Stimulated activated CD8-positive, alpha-beta memory T cell treated with anti-CD3 and anti-CD28 coated beads, Interleukin-12 subunit alpha, Interleukin-12 subunit beta, amount 100 ng/mL, for 24 hours (primary cell): Measurements from ENCODE around the gene ARHGEF16.
A peak's percentile ranks its signal among the peaks of the same experiment; 100 is the strongest.

ENCODE experiments used
- DNase-seq: peaks from one replicate; pipeline ENCODE4 v3.0.0-alpha.2; 2020; ENCODE audit errors: extremely low read depth

The ARHGEF16 gene

DNA sequence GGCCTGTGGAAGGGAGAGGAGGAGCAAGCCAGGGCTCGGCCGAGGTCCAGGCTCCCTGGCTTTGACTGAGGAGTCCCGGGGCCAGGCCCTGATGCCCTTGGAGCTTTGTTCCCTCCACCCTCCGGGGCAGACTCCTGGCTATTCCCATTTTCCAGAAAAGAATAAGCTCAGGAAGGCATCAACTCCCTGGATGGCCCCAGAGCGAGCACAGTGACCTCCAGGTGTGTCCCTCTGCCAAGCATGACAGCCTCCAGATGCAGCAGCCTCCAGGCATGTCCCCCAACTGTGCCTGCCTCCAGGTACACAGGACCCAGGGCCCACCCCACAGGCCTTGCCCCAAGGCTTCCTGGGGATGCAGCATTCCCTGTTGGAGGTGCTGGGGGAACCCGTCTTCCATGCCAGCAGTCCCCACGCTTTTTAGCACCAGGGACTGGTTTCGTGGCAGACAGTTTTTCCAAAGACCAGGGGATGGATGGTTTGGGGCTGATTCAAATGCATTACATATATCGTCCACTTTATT is 15.7 kb upstream of the ARHGEF16 start:
- no peak for DNase-seq

DNA sequence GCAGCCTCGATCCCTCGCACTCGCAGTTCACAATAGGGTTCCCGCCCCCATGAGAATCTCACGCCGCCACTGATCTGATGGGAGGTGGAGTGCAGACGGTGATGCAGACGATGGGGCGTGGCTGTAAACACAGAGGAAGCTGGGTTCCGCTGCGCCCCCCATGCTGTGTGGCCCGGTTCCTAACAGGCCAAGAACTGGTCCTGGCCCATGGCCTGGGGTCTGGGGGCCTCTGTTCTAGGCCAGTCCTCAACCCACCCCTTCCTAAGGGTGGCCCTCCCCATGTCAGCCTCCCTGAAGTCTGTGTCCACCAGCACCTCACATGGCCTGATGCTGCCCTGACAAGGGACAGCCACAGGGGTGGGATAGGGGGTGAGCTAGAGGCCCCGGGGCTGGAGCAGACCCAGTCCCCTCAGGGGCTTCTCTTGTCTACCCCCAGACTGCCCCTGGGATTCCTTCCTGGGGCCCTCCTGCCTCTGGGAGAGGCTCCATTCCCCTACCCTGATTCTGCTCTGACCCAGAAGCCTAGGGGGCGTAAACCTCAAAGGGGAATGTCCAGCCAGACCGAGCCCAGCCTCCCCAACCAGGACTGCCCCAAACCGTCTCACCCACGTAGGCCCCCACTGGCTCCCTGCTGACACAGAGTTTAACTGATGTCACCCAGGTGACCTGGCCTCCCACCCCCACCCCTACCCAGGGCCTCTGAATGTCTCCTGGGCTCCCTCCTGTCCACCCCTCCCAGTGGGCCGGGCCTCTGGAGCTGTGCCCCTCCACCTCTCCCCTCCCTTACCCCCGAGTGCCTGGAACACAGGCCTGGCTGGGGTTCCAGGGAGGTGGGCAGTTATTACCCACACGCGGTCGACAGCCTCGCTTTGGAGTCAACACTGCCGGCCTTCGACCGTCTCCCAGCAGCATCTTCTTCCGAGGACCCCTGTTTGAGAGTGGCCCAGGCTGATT is 14.8 kb upstream of the ARHGEF16 start:
- no peak for DNase-seq

DNA sequence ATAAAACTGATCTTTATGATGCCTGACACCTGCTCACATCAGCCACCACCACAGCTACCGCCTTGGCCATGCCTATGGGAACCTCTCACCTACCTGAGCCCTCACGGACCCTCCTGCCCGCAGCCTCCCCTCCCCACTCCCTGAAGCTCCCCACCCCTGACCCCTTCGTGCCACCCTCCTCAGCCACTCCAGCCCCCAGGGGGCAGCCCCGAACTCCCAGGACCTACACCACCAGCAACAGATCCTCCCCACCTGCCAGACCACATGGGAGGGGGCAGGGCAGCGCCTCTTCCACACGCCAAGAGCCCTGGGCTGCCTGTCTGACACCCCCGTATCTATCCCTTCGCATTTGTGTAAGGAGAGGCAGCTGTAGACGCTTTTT is 14.2 kb upstream of the ARHGEF16 start:
- DNase-seq: no peak

DNA sequence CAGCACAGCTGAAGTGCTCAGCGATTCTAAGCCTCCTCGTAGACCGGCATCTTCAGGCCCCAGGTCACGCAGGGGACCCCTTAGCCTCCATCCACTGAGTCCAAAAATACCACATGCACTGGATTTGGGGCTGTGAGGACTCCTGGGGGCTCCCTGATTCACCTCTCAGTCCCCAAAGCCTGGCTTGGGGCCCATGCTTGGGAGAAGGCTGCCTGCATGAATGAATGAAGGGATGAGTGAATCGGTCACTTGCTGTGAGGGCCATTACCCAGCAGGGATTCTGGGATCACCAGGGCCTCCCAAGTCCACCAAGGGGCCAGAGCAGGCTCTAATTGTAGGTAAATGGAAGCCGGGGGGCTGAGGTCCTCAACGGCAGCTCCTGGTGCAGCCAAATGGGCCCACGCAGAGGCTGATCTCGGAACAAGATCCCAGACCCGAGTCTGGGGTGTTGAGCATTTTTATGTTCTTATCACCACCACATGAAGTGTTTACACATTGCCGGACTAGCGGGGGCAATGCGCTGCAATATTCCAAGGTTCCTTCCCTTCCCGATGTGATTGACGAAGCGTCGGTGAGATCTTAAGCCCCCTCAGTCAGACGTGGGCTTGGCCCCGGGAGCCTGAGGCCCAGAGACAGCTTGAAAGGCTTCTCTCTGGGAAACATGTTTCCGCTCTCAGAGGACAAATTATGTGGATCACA is 13.6 kb upstream of the ARHGEF16 start:
- DNase-seq: no peak

DNA sequence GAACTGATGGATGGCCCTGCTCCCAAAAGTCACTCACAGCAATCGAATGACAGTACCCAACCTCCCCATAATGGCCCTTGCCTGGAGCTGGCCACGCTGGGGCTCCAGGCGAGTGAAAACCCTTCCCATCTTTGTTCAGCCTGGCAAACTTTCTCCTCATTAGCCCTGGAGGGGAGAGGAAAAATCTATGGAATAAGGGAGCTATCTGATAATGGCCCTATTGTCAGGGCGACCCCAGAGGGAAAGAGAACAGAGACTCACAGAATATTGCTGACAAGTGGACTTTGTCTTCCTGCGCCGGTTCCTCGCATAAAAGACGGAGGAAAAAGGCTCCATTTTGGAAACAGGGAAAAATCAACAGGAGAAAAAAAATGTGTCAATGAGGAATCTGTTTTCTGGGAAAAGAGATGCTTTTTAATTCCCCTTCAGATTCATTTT is 13.0 kb upstream of the ARHGEF16 start:
- no peak for DNase-seq

DNA sequence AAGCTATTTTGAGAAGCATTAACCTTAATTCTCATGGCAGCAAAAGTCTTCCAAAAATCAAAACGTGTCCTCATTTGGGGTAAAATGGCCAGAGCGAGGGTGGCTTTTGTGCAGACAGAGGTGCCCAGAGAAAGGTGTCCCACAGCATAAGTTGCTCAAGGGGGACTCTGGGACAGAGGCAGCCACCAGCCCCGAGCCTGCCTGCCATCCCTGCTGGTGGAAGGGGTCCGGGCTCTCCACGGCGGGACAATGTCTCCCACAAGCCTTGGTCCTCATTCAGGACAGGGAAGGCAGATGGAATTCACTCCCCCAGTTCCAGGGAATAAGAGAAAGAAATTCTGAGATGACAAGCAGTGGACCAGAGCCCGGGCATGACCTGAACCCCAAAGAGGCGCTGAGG is 12.6 kb upstream of the ARHGEF16 start:
- DNase-seq: no peak

DNA sequence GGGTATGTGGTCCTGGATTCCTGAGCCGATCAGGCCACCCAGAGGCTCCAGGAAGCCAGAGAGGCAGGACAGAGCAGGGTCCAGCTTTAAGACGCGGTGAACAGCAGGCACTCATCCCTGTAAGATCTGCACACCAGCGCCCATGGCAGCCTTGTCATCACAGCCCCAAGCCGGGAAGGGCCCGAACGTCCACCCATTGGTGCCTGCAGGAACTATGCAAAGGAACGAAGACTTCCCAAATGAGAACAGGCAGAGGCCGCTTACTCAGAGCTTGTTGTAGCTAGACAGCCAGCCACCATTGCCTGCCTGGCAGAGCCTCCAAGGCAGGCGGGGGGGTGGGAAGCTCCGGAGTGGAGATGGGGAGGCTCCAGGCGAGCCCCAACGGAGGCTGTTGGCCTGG is 12.1 kb upstream of the ARHGEF16 start:
- DNase-seq: no peak

DNA sequence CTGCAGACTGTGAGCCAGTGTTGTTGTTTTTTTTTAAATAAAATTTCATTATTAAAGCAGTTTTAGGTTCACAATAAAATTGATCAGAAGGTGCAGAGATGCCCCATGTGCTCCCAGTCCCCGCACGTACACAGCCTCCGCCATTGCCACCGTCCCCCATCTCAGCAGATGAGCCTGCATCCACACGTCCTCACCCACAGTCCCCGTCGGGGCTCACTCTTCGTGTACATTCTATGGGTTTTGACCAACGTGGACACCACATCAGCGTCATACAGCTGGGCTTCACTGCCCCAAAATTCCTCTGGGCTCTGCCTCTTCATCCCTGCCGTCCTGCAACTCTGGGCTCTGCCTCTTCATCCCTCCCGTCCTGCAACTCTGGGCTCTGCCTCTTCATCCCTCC is 11.6 kb upstream of the ARHGEF16 start:
- DNase-seq: no peak

DNA sequence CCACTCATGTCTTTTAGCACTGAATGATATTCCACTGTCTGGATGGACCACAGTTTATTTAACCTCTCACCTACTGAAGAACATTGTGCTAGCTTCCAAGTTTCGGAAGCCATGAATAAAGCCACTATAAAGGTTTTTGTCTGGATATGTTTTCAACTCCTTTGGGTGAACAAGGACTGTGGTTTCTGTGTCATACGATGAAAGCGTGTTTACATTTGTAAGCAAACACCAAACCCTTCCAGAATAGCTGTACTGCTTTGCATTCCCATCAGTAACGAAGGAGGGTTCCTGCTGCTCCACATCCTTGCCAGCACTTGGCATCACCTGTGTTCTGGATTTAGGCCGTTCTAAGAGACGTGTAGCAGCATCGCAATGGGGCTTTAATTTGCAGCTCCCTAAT is 10.7 kb upstream of the ARHGEF16 start:
- no peak for DNase-seq

DNA sequence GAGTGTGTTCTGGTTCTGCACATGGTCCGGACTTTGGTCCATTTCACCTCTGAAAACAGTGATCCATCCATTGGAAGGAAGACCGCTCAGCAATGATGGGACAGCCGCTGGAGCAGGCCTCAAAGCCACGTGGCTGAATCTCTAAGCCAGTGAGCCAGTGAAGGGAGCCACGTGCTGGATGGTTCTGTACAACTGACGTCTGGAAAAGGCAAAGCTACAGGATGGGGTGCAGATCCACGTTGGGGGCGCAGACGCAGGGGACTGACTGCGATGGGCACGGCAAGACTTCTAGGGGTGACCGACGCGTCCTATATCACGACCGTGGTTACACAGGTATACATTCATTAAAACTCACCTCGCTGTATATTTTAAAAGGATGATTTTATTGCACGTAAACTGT is 10.2 kb upstream of the ARHGEF16 start:
- DNase-seq: no peak

DNA sequence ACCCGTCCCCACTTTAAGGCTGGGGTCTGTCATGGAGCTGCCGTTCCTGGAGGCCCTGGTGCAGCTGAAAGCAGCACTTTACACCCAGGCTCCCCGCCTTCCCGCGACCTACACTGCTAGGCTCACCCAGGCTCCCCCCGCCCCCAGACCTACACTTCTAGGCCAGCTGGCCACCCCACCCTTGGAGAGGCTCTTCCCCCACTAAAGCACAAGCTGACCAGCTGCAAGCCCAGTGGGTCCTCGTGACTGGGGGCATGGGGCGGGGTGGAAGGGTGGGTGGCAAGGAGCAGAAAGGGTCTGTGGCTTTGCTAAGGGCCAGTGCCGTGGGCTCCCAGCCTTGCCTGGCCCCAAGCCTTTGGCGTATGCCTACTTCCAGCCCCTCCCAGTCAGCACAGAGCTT is 9.7 kb upstream of the ARHGEF16 start:
- no peak for DNase-seq

DNA sequence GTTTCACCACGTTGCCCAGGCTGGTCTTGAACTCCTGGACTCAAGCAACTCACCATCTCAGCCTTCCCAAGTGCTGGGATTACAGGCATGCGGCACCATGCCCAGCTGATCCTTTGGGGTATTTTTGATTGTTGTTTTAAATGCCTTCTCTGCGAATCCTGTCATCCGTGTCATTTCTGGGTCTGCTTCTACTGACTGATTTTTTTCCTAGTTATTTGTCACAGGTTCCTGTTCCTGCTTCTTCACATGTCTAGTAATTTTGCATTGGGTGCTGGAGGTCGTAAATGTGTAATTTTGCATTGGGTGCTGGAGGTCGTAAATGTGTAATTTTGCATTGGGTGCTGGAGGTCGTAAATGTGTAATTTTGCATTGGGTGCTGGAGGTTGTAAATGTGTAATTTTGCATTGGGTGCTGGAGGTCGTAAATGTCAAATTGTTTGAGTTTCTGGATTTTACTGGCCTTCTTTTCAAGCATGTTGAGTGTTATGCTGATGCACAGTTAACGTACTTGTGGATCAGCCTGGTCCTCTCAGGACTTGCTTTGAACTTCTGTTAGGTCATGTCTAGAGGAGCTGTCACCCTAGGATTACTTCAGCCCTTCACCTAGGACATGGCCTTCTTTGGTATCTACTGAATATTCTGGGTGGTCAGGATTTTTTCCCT is 4.1 kb upstream of the ARHGEF16 start:
- no peak for DNase-seq

DNA sequence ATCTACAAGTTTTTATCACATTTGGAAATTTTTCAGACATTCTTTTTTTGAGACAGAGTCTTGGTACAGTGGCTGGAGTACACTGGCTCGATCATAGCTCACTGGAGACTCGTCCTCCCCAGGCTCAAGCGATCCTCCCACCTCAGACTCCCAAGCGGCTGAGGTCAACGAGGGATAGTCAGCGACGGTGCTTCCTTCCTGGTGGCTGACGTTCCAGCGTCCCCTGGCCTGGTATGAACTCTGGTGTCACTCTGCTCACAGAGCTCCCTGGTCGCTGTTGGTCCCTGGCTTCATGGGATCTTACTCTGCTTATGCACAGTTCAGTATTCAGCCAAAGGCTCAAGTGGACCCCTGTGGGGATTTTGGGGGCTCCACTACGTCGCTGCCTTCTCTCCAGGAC is 3.5 kb upstream of the ARHGEF16 start:
- DNase-seq: no peak

DNA sequence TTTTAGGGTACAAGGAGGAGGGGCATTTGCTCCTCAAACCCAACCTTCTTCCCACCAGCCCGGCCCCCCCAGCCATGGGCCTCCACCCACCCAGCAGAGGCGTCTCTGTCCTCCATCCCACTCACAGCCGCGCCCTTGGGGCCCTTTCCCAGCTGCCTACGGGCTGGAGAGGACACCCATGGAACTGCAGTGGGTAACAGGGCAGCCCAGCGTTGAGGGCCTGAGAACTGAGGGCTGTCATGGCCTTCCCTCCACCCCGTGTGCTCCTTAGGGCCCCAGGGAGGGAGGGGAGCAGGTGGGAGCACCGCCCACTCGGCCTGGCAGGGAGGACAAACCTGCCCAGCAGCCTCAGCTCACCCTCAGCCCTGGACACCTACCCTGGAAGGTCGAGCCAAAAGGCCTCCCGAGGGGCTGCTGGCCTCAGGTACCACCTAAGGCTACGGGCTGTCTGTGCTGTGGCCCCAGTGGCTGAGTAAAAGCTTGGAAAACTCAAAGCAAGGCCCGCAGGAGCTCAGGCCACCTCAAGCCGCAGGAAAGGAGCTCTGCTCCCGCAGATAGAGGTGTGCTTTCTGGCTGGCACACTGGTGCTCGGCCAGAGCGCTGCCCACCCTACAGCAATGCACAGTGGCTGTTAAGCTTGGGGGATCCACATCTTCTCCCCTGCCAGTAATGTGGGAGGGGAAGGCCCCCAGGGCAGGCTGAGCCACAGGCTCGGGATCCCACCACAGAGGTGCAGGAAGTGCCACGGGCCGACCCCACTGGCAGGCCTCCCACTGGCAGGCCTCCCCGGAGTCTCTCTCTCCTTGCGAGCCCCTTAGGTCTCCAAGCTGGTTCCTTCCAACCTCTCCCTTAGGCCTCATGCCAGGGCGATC is 2.2 kb upstream of the ARHGEF16 start:
- DNase-seq: no peak

DNA sequence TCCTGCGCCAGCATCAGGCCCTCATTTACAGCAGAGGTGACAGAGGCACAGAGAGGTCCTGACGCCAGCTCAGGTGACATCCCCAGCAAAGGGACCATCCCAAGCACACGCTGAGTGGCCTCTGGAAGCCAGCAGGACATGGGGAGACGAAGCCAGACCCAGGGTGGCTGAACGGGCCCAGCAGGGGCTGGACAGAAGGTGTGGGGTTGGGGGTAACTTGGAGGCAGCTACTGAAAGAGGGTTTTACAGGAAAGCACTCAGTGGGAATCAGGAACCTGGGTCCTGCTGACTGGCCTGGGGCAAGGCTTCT is 1.6 kb upstream of the ARHGEF16 start:
- DNase-seq: no peak

DNA sequence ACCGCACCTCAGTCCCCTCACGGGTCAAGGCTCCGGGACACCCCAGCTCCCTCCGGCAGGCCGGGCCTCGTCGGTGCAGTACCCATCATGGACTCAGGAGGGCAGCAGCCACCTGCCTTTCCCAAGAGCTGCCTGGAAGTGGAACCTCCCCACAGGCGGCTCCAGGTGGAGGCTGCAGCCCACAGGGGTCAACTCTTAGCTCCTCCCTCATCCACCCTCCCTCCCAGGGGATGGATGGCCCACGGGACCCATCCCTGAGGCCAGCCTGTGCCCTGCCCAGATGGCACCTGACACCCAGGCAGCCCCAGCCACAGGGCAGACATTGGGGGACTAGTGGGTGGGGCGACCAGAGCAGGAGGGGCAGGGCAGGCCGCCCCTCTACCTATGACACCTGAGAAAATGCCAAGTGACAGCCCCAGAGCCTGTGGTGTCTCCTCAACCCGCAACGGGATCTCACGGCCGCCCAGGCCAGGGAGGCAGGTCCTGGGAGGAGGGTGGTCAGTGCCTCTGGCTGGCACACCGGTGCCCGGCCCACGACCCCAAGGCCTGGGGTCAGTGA is 1.2 kb upstream of the ARHGEF16 start:
- DNase-seq: peak; percentile 21

DNA sequence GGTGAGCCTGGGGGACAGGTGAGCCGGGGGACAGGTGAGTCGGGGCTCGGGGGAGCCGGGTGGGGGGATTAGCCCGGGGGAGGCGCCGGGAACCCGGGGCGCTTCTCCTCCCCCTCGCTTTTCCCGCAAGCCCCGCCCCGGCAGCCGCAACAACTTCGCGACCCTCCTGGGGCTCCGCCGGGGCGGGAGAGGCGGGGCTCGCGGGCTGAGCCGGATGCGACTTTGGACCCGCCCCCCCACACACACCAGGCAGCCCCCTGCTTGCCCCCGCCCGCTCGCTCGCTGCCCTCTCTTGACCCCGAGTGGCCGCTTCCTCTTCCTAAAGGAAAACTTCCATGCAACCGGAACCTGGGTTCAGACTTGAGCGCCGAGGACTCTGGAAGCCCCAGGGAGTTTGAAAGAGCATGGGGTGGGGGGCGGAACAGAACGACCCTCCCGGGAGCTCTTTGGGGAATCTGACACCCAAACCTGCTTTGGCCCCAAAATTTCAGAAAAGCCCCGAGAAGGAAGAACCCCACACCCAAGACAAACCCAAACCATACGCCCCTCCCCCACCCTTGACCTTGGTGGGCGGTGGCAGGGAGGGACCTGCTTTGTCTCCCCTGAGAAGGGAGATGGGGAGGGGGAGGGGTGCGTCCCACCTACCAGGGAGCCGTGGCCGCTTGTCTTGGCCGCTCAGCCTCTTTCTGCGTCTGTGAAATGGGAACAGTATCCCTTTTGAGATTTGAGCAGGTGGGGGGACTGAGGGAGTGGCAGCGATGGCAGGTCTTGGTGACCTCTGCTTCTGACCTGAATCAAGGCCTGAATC is 550 bp downstream of the ARHGEF16 start:
- no peak for DNase-seq

DNA sequence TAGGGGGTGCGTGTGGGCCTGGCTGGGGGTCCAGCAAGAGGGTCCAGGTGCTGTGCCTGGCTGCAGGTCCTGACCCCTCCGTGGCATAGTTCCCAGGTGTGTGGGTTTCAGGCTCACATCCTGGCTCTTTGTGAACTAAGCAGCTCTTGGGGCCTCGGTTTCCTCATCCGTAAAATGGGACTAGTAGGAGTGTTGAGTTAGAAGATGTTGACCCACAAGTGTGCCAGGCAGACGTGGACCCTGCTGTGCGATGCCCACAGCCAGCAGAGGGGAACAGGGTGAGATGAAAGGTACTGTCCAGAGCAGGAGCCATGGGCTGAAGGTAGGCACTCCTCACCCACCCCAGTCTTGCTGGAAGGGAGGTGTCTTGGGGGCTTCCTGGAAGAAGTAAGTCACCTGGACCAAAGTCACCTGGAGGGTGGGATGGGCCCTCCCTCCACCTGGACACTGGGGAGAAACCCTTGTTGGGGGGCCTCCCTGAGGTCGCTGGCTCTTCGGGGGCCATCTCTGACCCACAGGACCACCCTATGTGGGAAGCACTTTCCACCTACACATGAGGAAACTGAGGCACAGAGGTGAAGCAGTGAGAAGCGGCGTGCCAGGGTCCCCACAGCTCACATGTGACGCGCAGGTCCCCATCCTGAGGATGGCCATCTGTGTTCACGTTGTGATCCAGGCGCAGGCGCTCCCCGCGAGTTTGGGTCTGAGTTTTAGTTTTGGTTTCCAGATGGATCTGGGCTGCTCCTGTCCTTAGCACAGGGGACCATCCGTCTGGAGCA is 1.4 kb downstream of the ARHGEF16 start:
- DNase-seq: no peak

DNA sequence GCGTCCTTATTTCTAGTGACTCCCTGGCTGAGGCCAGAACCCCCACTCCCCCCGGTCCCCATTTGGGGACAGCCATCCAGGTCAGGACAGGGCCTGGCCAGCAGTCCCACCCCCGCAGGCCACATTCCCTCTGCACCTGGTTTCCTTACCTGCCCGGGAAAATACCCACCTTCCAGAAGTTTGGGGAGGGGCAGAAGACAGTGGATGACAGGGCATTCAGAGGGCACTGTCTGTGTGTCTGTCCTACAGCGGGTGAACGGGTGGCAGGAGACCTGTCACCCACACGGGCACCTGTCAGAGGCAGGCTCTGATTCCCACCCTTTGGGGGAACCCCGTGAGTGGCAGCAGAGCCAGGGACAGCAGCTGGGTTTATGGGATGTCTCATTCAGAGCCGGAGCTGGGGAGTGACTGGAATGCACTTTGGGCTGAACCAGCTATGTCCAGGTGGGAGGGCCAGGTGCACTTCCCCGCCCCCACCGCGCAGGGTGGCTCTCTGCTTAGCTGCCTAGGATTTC is 2.0 kb downstream of the ARHGEF16 start:
- no peak for DNase-seq
